Gastrocnemius medialis (tissue), 4 donors: Measurements from ENCODE around the gene NT5DC3. TPM values are rescaled to one million over a fixed set of nuclear protein-coding genes. Genes with fewer than 3 reads are reported as not detected.

Experiments
- ATAC-seq, 2 donors: fragments of 150-250 bp; one replicate each; pipeline ENCODE4 v1.9.1; 2016
- DNase-seq, 2 donors: peaks; one replicate each; pipeline ENCODE4 v3.0.0-alpha.2; 2019
- H3K27ac ChIP-seq, 4 donors: fragments of 200-600 bp; sonication (generic); 1 replicate in 1 of 4; 2 replicates in 3 of 4; pipeline ENCODE4 v1.5.1; 2016 to 2018; ENCODE audit warnings: mild to moderate bottlenecking in 2 of 4, moderate library complexity in 1 of 4
- H3K27me3 ChIP-seq, 3 donors: fragments of 200-600 bp; sonication (generic) in 2 of 3; 1 replicate in 1 of 3; 2 replicates in 2 of 3; pipeline versions ENCODE4 v1.5.1 to v1.6.0; 2016 to 2019; ENCODE audit warnings: mild to moderate bottlenecking in 1 of 3, moderate library complexity in 1 of 3
- H3K36me3 ChIP-seq, 2 donors: fragments of 200-600 bp; sonication (generic) in 1 of 2; one replicate each; pipeline ENCODE4 v1.5.1; 2017 to 2018
- H3K4me1 ChIP-seq, 2 donors: fragments of 200-600 bp; sonication (generic) in 1 of 2; one replicate each; pipeline ENCODE4 v1.5.1; 2016 to 2017; ENCODE audit warnings: mild to moderate bottlenecking in 2 of 2
- H3K4me3 ChIP-seq, 4 donors: fragments of 200-600 bp; sonication (generic) in 3 of 4; 1 replicate in 1 of 4; 2 replicates in 3 of 4; pipeline ENCODE4 v1.5.1; 2016 to 2019; ENCODE audit warnings: mild to moderate bottlenecking in 2 of 4
- H3K9me3 ChIP-seq, 3 donors: fragments of 200-600 bp; sonication (generic) in 2 of 3; 1 replicate in 1 of 3; 2 replicates in 2 of 3; pipeline ENCODE4 v1.5.1; 2016 to 2019
- CTCF ChIP-seq, 5 experiments: fragments of 450-650 bp in 3 of 5; fragments of 200-600 bp in 2 of 5; sonication (generic) in 2 of 5; IDR thresholded peaks in 4 of 5; conservative IDR thresholded peaks in 1 of 5; 1 replicate in 4 of 5; 2 replicates in 1 of 5; pipeline ENCODE4 v1.5.1; 2016 to 2019; ENCODE audit warnings: antibody characterized with exemption in 5 of 5, mild to moderate bottlenecking in 3 of 5, moderate library complexity in 3 of 5
- POLR2A ChIP-seq, 2 donors: fragments of 450-650 bp; IDR thresholded peaks; one replicate each; pipeline ENCODE4 v1.6.1; 2017; ENCODE audit warnings: antibody characterized with exemption in 2 of 2, mild to moderate bottlenecking in 2 of 2, moderate library complexity in 2 of 2
- in situ Hi-C, 4 donors: fragments of 200-750 bp; cut with MboI; loops; one replicate each; pipeline versions ENCODE4 v1.15.0 to v1.8.0; 2017; ENCODE audit warnings: low sequenced_read_pairs in 4 of 4
- intact Hi-C: fragments of 100-400 bp; cut with DNase I; formaldehyde crosslinking; loops from one replicate; pipeline ENCODE4 v1.15.1; 2023; ENCODE audit warnings: low total_unique reads
- total RNA-seq, 4 donors: library from RNA; depleted of rRNA; stranded (reverse); fragments of >200 nt; gene quantifications; one replicate each; pipeline versions ENCODE4 v1.1.0 to v1.2.3, GENCODE V29; 2016

NT5DC3 gene
- total RNA-seq, 4 donors from 2014 or later, result 8.8 to 18.7 (median 13.9) TPM

- H3K27me3 ChIP-seq, result no peaks in the 10 kb centered on the region
- DNase-seq (no peak), ATAC-seq (no peak)
- TF ChIP-seq POLR2A (IDR thresholded peaks at IDR 0.05) (no peak), CTCF (IDR thresholded peaks at IDR 0.05 in 4 of 5, conservative IDR thresholded peaks at IDR 0.05 in 1 of 5) (no peak)
- H3K27ac ChIP-seq, result no peak overlapping the region
- peaks cover 6 to 13% of the 10 kb centered on the region in 2 donors for H3K4me1 ChIP-seq
- no peak overlapping the region for H3K4me3 ChIP-seq
- in situ Hi-C loops, result loop anchor here in 2 of 4 donors (10.0 kb wide), 1 partner anchor 70 kb away; no protein-coding TSS in a partner anchor
- intact Hi-C loops, result no loop called here
- no peaks in the 10 kb centered on the region for H3K9me3 ChIP-seq
- H3K36me3 ChIP-seq, result no peaks in the 10 kb centered on the region
Measured at GRCh38 chr12:103855036-103855712, 14.1 kb upstream of the NT5DC3 start.

GRCh38 chr12:103854372-103854973 lies 13.4 kb upstream of the NT5DC3 start:
- no peak for ATAC-seq

GRCh38 chr12:103852498-103852997 lies 11.5 kb upstream of the NT5DC3 start:
- ATAC-seq, result no peak
- H3K9me3 ChIP-seq, result no peaks in the 10 kb centered on the region
- intact Hi-C loops (no loop called here), in situ Hi-C loops (loop anchor here in 2 of 4 donors (10.0 kb wide), 1 partner anchor 68 kb away; no protein-coding TSS in a partner anchor)
- H3K27ac ChIP-seq, result no peak overlapping the region
- no peaks in the 10 kb centered on the region for H3K27me3 ChIP-seq
- no peak for DNase-seq
- H3K4me1 ChIP-seq, result no peaks in the 10 kb centered on the region
- H3K4me3 ChIP-seq, result no peak overlapping the region
- H3K36me3 ChIP-seq, result no peaks in the 10 kb centered on the region
- TF ChIP-seq POLR2A (IDR thresholded peaks at IDR 0.05), result no peak
- no peak for TF ChIP-seq CTCF (IDR thresholded peaks at IDR 0.05 in 4 of 5, conservative IDR thresholded peaks at IDR 0.05 in 1 of 5)

More at GRCh38 chr12:103854372-103854973, 13.4 kb upstream of the NT5DC3 start:
- Histone ChIP-seq H3K4me3 (no peak overlapping the region), H3K4me1 (peaks cover 4 to 7% of the 10 kb centered on the region in 2 donors), H3K36me3 (no peaks in the 10 kb centered on the region), H3K9me3 (no peaks in the 10 kb centered on the region), H3K27ac (no peak overlapping the region), H3K27me3 (no peaks in the 10 kb centered on the region)
- DNase-seq, result no peak
- intact Hi-C loops (no loop called here), in situ Hi-C loops (loop anchor here in 2 of 4 donors (10.0 kb wide), 1 partner anchor 70 kb away; no protein-coding TSS in a partner anchor)
- no peak for TF ChIP-seq POLR2A (IDR thresholded peaks at IDR 0.05)
- TF ChIP-seq CTCF (IDR thresholded peaks at IDR 0.05 in 4 of 5, conservative IDR thresholded peaks at IDR 0.05 in 1 of 5), result no peak

- no peak overlapping the region for H3K27ac ChIP-seq
- in situ Hi-C loops, result loop anchor here in 2 of 4 donors (10.0 kb wide), 1 partner anchor 66 kb away; no protein-coding TSS in a partner anchor
Measured at GRCh38 chr12:103851127-103851526, 10.1 kb upstream of the NT5DC3 start.

More at GRCh38 chr12:103851127-103851526, 10.1 kb upstream of the NT5DC3 start:
- Histone ChIP-seq H3K27me3 (no peaks in the 10 kb centered on the region), H3K9me3 (no peaks in the 10 kb centered on the region), H3K36me3 (no peaks in the 10 kb centered on the region), H3K4me3 (no peak overlapping the region), H3K4me1 (no peaks in the 10 kb centered on the region)
- DNase-seq, result no peak
- TF ChIP-seq POLR2A (IDR thresholded peaks at IDR 0.05) (no peak), CTCF (IDR thresholded peaks at IDR 0.05 in 4 of 5, conservative IDR thresholded peaks at IDR 0.05 in 1 of 5) (no peak)
- ATAC-seq, result no peak
- intact Hi-C loops, result no loop called here
